Left lung (tissue), 10 donors: ENCODE measurements around the gene SLIT3. TPM values are rescaled to one million over a fixed set of nuclear protein-coding genes. Genes with fewer than 3 reads are reported as not detected.
A peak's percentile ranks its signal among the peaks of the same experiment; 100 is the strongest.

Experiments used
- ATAC-seq: fragments of 200-7000 bp; cut with Tn5 transposase; one replicate; pipeline ENCODE4 v1.9.1; 2020; ENCODE audit warnings: moderate library complexity
- DNase-seq, 4 donors: peaks; one replicate each; pipeline ENCODE4 v3.0.0-alpha.2; 2013 to 2020
- H3K27ac ChIP-seq, 2 donors: fragments of 200-600 bp; sonication (generic) in 1 of 2; one replicate each; pipeline versions ENCODE4 v1.5.0 to v1.8.0; 2020 to 2021
- H3K27me3 ChIP-seq, 2 donors: fragments of 200-600 bp; sonication (generic) in 1 of 2; one replicate each; pipeline versions ENCODE4 v1.5.0 to v1.8.0; 2020 to 2021
- H3K36me3 ChIP-seq, 2 donors: fragments of 200-600 bp; sonication (generic) in 1 of 2; one replicate each; pipeline versions ENCODE4 v1.5.0 to v1.8.0; 2020 to 2021
- H3K4me1 ChIP-seq, 2 donors: fragments of 200-600 bp; one replicate each; pipeline ENCODE4 v1.8.0; 2021
- H3K4me3 ChIP-seq, 2 donors: fragments of 200-600 bp; sonication (generic) in 1 of 2; one replicate each; pipeline versions ENCODE4 v1.5.0 to v1.8.0; 2020 to 2021; ENCODE audit warnings: mild to moderate bottlenecking in 1 of 2
- H3K9me3 ChIP-seq, 2 donors: fragments of 200-600 bp; sonication (generic) in 1 of 2; one replicate each; pipeline versions ENCODE4 v1.5.0 to v1.8.0; 2020 to 2021
- intact Hi-C, 2 donors: fragments of 100-400 bp; cut with DNase I; formaldehyde crosslinking; loops; one replicate each; pipeline versions ENCODE4 v1.11.2 to v1.14.2; 2022
- polyA plus RNA-seq, 6 donors: library from polyadenylated mRNA; unstranded; fragments of 120-200 nt; gene quantifications; one replicate each; pipeline ENCODE4 v1.2.1, GENCODE V29; 2013; ENCODE audit not compliant: insufficient read length in 6 of 6
- total RNA-seq, 2 donors: library from RNA; stranded (reverse); fragmentation: NEBNext Ultra II Directional; extraction: Animal tissue kit (Norgen Biotek cat#: 25700); gene quantifications; one replicate each; pipeline ENCODE4 v1.2.1, GENCODE V29; 2021
- TF ChIP-seq, protein P1 (sequence below), 2 donors: fragments of 200-600 bp; sonication (generic) in 1 of 2; IDR thresholded peaks; one replicate each; pipeline versions ENCODE4 v1.5.0 to v1.8.0; 2021; ENCODE audit warnings: antibody characterized with exemption in 2 of 2
- donor health status: DM: no; HTN: yes; CAD: no.
- donor health status: DM: no; HTN: no; CAD: no.

SLIT3 gene
- total and polyA plus RNA-seq, 8 donors = 37.6 to 77.1 (median 45.9) TPM

DNA sequence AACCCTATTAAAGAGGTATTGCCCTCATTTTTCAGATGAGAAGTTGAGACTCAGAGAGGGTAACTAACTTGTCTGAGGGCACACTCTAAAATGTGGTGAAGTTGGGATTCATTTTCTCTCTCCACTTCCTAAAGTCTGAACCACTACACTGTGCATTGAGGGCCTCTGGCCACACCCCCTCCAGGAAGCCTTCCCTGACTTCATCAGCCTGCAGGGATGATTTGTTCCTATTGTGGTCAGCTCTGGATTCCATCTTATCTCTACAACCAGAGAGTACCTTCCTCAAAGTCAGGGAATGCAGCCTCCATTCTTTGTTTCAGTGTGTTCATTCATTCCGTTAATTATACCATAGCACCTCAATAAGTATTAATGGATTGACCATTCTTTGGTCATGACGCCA lies 365.8 kb downstream of the SLIT3 start:
- intact Hi-C loops = no loop called here
- no peak for ATAC-seq
- no peak overlapping the region for H3K4me3 ChIP-seq
- H3K27me3 ChIP-seq = no peaks in the 10 kb centered on the region
- no peaks in the 10 kb centered on the region for H3K4me1 ChIP-seq
- no peaks in the 10 kb centered on the region for H3K9me3 ChIP-seq
- H3K36me3 ChIP-seq = no peaks in the 10 kb centered on the region
- H3K27ac ChIP-seq = no peak overlapping the region
- DNase-seq = no peak
- TF ChIP-seq, protein P1, sequence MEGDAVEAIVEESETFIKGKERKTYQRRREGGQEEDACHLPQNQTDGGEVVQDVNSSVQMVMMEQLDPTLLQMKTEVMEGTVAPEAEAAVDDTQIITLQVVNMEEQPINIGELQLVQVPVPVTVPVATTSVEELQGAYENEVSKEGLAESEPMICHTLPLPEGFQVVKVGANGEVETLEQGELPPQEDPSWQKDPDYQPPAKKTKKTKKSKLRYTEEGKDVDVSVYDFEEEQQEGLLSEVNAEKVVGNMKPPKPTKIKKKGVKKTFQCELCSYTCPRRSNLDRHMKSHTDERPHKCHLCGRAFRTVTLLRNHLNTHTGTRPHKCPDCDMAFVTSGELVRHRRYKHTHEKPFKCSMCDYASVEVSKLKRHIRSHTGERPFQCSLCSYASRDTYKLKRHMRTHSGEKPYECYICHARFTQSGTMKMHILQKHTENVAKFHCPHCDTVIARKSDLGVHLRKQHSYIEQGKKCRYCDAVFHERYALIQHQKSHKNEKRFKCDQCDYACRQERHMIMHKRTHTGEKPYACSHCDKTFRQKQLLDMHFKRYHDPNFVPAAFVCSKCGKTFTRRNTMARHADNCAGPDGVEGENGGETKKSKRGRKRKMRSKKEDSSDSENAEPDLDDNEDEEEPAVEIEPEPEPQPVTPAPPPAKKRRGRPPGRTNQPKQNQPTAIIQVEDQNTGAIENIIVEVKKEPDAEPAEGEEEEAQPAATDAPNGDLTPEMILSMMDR (IDR thresholded peaks at IDR 0.05) = no peak

DNA sequence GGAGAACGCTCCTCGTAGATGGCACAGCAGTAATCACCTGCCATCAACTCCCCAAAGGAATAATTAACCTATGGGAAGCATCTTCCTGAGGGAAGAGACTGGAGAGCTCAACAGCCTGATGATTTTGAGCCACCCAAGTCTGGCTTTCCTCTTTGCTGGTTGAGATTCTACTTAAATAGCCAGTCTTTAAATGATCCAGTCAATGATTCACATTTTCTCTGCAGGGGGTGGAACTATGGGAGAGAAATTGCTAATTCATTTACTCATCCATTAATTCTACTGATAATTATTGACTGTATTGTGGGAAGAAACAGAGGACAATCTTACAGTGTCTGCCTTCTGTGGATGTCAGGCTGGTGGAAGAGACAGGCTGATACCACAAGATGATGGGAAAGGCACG lies 366.8 kb downstream of the SLIT3 start:
- intact Hi-C loops = no loop called here
- H3K9me3 ChIP-seq = no peaks in the 10 kb centered on the region
- no peaks in the 10 kb centered on the region for H3K36me3 ChIP-seq
- H3K4me3 ChIP-seq = no peak overlapping the region
- no peaks in the 10 kb centered on the region for H3K4me1 ChIP-seq
- H3K27me3 ChIP-seq = no peaks in the 10 kb centered on the region
- TF ChIP-seq, protein P1 (IDR thresholded peaks at IDR 0.05) = no peak
- ATAC-seq = no peak
- no peak for DNase-seq
- no peak overlapping the region for H3K27ac ChIP-seq

DNA sequence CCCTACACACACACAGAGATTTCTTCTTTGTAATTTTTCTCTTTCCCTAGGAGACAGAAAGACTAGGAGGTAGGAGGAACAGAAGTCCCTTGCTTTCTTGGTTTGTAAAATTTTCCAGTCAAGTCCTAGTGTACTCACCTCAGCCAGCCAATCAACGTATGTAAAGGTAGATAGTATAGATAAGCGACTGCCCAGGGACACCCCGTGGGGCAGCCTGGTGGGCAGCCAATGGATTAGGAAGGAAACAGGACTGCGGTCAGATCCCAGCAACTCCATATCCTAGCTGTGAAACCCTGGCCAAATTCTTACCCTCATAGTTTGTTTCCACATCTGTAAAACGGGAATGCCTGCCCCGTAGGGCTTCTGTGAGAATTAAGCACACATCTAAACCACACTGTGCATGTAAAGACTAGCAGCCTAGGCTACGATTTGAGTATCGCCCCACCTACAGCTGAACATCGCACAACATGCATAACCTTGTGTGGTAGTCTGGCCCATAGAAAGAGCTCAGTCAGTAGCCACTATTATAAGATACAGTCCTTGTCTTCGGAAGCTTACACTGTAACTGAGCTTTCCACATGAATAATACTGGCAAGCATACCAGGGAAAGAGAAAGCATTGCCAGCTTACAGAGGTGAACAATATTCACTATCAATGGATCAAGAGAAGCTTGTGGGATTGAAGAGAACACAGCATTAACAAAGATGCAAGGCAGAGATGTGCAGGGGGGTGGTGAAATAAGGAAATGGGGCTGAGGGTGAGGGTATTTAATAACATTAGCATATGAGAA lies 368.3 kb downstream of the SLIT3 start:
- no peak overlapping the region for H3K27ac ChIP-seq
- H3K4me1 ChIP-seq = no peaks in the 10 kb centered on the region
- no peak overlapping the region for H3K4me3 ChIP-seq
- no peaks in the 10 kb centered on the region for H3K36me3 ChIP-seq
- DNase-seq (no peak), ATAC-seq (no peak)
- H3K27me3 ChIP-seq = peaks cover 0 to 6% of the 10 kb centered on the region in 2 donors
- no peaks in the 10 kb centered on the region for H3K9me3 ChIP-seq
- TF ChIP-seq, protein P1 (IDR thresholded peaks at IDR 0.05) = no peak
- intact Hi-C loops = no loop called here

DNA sequence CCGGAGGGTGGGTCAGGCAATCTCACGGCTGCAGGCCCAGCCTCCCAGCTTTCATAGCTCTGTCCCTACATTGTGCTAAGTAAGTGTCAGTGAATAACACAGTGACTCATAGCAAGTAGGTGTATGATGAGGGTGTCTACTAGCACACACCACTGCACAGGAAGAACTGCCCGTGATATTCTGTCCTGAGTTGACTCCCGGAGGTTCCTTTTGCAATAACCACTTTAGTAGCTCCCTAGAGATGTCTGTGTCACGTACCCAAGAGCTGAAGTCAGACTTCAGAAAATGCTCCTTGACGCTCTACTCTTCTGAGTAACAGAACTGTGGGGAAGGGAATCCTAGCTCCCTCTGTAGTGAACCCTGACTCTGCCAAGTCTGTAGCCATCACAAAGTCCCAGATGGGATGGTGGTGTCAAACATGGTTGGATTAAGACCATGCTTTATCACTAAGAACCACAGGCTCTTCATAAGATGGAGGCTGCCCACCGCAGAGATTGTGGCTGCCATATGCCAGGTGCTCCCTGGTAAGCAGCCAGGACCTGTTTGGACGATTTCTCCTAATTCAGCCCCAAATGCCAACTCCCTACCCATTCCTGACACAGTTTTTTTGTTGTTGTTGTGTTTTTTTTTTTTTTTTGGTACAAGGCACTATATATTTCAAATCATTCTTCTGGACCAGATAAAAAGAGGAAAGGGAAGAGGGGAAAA lies 369.1 kb downstream of the SLIT3 start:
- Histone ChIP-seq H3K4me3 (no peak overlapping the region), H3K27me3 (peaks cover 0 to 11% of the 10 kb centered on the region in 2 donors), H3K36me3 (no peaks in the 10 kb centered on the region), H3K27ac (no peak overlapping the region), H3K9me3 (no peaks in the 10 kb centered on the region), H3K4me1 (no peaks in the 10 kb centered on the region)
- DNase-seq (no peak), ATAC-seq (peak; percentile 21)
- TF ChIP-seq, protein P1 (IDR thresholded peaks at IDR 0.05) = no peak
- intact Hi-C loops = no loop called here

DNA sequence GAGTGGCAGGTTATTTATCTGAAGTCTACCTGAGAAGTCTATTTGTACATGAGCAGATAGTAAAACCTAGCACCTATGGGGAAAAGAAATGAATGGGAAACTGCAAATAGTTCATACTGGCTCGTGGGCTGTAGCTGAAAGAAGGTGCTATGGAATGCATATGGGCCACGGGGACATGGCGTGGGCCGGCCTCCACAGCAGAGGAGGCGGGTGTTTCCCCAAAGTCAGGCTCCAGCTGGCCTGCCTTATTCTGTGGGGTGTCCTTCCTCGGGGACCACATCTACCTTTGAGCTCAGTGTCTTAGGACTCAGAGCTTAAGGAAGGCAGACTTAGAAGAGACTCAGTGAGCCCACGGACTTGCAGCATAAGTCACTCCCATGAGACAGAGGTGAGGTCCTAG lies 371.3 kb downstream of the SLIT3 start:
- H3K27ac ChIP-seq = no peak overlapping the region
- ATAC-seq = no peak

More for the DNA sequence above, 371.3 kb downstream of the SLIT3 start:
- no peak for DNase-seq
- Histone ChIP-seq H3K27me3 (peaks cover 0 to 11% of the 10 kb centered on the region in 2 donors), H3K4me3 (no peak overlapping the region), H3K36me3 (no peaks in the 10 kb centered on the region), H3K4me1 (no peaks in the 10 kb centered on the region), H3K9me3 (no peaks in the 10 kb centered on the region)
- TF ChIP-seq, protein P1 (IDR thresholded peaks at IDR 0.05) = no peak
- intact Hi-C loops = no loop called here
